ENCODE results near the gene MLLT10. TPM values are rescaled to one million over a fixed set of nuclear protein-coding genes. Genes with fewer than 3 reads are reported as not detected.

MLLT10 gene
- total and polyA plus RNA-seq, 2 of the 8 experiments (the other 6 are each of a cell fraction or from before 2014, with no cell fraction given): 53.1 to 62.1 TPM

DNA sequence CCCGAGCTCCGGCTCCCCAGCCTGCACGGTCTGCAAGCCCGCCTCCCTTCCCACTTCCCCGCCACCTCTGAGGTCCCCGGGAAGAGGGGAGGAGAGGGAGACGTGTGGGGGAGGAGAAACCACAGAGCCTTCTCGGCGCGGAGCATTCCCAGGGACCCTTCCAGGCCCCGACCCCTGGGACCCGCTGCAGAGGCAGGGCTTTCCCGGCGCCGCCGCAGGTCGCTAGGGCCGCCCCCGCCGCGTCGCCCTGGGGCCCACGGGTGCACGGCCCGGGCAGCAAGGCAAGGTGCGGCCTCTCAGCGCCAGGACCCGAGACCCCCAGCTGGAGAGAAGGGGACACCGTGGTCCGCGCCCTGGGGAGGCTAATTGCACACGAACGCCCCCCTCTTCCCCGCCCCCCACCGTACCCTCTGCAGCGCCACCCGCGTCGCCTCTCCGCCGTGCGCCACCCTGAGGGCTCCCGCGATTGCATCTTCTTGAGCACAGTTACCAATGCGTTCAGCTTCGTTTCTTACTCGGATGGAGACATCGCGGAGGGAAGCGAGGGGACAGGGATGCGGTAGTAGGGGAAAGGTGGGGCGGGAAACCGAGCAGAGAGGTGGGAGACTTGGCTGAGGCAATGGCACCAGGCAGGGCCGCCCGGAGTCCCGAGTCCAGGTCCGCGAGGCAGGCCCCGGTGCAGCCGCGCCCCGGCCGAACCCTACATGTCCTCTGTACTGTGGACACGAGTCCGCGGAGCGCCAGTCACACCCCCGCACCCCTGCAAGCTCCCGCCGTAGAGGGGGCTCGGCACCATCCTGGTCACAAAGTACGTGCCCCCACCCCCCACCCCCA lies 37.5 kb upstream of the MLLT10 start (continued):
- TF ChIP-seq SP2 (IDR thresholded peaks at IDR 0.05; ENCODE audit: low read length) (no peak), POLR2A (IDR thresholded peaks at IDR 0.05; ENCODE audit: control extremely low read depth in 1 of 2, low read depth in 2 of 2, low read length in 2 of 2) (peak in 1 of 2 experiments; percentile 73; a peak in 1 of 3 replicates), EZH2 (IDR thresholded peaks at IDR 0.05; ENCODE audit: low read depth, low read length, severe bottlenecking) (peak; percentile 19), NRF1 (IDR thresholded peaks at IDR 0.05; ENCODE audit: low read depth, low read length) (no peak), SIN3A (conservative IDR thresholded peaks at IDR 0.05 in 1 of 2, IDR thresholded peaks at IDR 0.05 in 1 of 2; ENCODE audit: low read depth in 1 of 2, low read length in 2 of 2) (no peak), TAF1 (IDR thresholded peaks at IDR 0.05; ENCODE audit: low read depth, low read length) (no peak), ZNF274 (IDR thresholded peaks at IDR 0.05; ENCODE audit: borderline replicate concordance, extremely low read depth, low read length) (no peak), BCL11A (IDR thresholded peaks at IDR 0.05; ENCODE audit: low read depth in 2 of 2, low read length in 2 of 2) (no peak), SIRT6 (IDR thresholded peaks at IDR 0.05; ENCODE audit: low read length) (peak; percentile 44), EGR1 (IDR thresholded peaks at IDR 0.05; ENCODE audit: borderline replicate concordance, low read depth, low read length) (no peak), BRCA1 (IDR thresholded peaks at IDR 0.05; ENCODE audit: low read depth, low read length) (no peak), TAF7 (optimal IDR thresholded peaks at IDR 0.05; ENCODE audit: borderline replicate concordance, low read depth, low read length) (peak; percentile 17), KDM1A (IDR thresholded peaks at IDR 0.05; ENCODE audit: borderline replicate concordance, low read length) (no peak), CREB1 (IDR thresholded peaks at IDR 0.05) (0 out of 2 replicates have a peak, but pooled peaks have one; percentile 22), SRF (IDR thresholded peaks at IDR 0.05; ENCODE audit: low read depth, low read length) (no peak), CBX8 (IDR thresholded peaks at IDR 0.05; ENCODE audit: borderline replicate concordance, low read depth, low read length) (no peak), CHD1 (IDR thresholded peaks at IDR 0.05; ENCODE audit: low read depth, low read length) (no peak), TEAD4 (IDR thresholded peaks at IDR 0.05; ENCODE audit: low read depth, low read length) (no peak), CTBP2 (IDR thresholded peaks at IDR 0.05; ENCODE audit: borderline replicate concordance, insufficient read depth, insufficient read length, low read length) (no peak), NANOG (IDR thresholded peaks at IDR 0.05; ENCODE audit: insufficient read depth, low read depth, low read length, poor library complexity, severe bottlenecking) (no peak), MAFK (IDR thresholded peaks at IDR 0.05; ENCODE audit: low read depth, low read length) (no peak)
- TF ChIP-seq, protein P1, sequence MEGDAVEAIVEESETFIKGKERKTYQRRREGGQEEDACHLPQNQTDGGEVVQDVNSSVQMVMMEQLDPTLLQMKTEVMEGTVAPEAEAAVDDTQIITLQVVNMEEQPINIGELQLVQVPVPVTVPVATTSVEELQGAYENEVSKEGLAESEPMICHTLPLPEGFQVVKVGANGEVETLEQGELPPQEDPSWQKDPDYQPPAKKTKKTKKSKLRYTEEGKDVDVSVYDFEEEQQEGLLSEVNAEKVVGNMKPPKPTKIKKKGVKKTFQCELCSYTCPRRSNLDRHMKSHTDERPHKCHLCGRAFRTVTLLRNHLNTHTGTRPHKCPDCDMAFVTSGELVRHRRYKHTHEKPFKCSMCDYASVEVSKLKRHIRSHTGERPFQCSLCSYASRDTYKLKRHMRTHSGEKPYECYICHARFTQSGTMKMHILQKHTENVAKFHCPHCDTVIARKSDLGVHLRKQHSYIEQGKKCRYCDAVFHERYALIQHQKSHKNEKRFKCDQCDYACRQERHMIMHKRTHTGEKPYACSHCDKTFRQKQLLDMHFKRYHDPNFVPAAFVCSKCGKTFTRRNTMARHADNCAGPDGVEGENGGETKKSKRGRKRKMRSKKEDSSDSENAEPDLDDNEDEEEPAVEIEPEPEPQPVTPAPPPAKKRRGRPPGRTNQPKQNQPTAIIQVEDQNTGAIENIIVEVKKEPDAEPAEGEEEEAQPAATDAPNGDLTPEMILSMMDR (IDR thresholded peaks at IDR 0.05; ENCODE audit: control extremely low read depth in 1 of 3, insufficient read depth in 1 of 3, low read depth in 1 of 3, low read length in 3 of 3): peak in 1 of 3 experiments; percentile 42; a peak in 1 of 4 replicates
